H1 (cell line): ENCODE results near the gene MROH2B.

Experiments
- BCL11A ChIP-seq, 2 experiments: IDR thresholded peaks; one replicate each; pipeline ENCODE4 v1.6.1; 2011; ENCODE audit warnings: low read depth in 2 of 2, low read length in 2 of 2, mild to moderate bottlenecking in 2 of 2
- CREB1 ChIP-seq: IDR thresholded peaks from 2 replicates; pipeline ENCODE4 v1.6.1; 2012; ENCODE audit warnings: inconsistent platforms
- EP300 ChIP-seq, 2 experiments: IDR thresholded peaks; 1 replicate in 1 of 2; 2 replicates in 1 of 2; pipeline ENCODE4 v1.6.1; 2011 to 2012; ENCODE audit warnings: low read depth in 2 of 2, low read length in 2 of 2, mild to moderate bottlenecking in 2 of 2, borderline replicate concordance in 1 of 2, inconsistent platforms in 1 of 2, moderate library complexity in 1 of 2
- EZH2 ChIP-seq: fragments of 200-600 bp; sonication (generic); IDR thresholded peaks from 2 replicates; pipeline ENCODE4 v1.7.1; 2012; ENCODE audit warnings: low read depth, mild to moderate bottlenecking, moderate library complexity, low read length, inconsistent platforms; ENCODE audit not compliant: severe bottlenecking
- JUN ChIP-seq: IDR thresholded peaks from 2 replicates; pipeline ENCODE4 v1.6.1; 2011; ENCODE audit warnings: low read depth, mild to moderate bottlenecking, improper control_type of control experiment, low read length
- POLR2A ChIP-seq, 2 experiments: IDR thresholded peaks; 1 replicate in 1 of 2; 2 replicates in 1 of 2; pipeline ENCODE4 v1.6.1; 2011; ENCODE audit warnings: low read depth in 2 of 2, low read length in 2 of 2, mild to moderate bottlenecking in 2 of 2; ENCODE audit errors: control extremely low read depth in 1 of 2
- RAD21 ChIP-seq, 2 experiments: IDR thresholded peaks in 1 of 2; conservative IDR thresholded peaks in 1 of 2; 2 replicates each; pipeline ENCODE4 v1.6.1; 2011; ENCODE audit warnings: low read depth in 2 of 2, low read length in 2 of 2, improper control_type of control experiment in 1 of 2, inconsistent platforms in 1 of 2, mild to moderate bottlenecking in 1 of 2, moderate library complexity in 1 of 2
- RFX5 ChIP-seq: IDR thresholded peaks from 2 replicates; pipeline ENCODE4 v1.6.1; 2011; ENCODE audit warnings: low read depth, low read length, improper control_type of control experiment, borderline replicate concordance
- SP2 ChIP-seq: IDR thresholded peaks from 2 replicates; pipeline ENCODE4 v1.6.1; 2012; ENCODE audit warnings: mild to moderate bottlenecking, low read length, inconsistent platforms
- SUZ12 ChIP-seq: fragments of 200-600 bp; sonication (generic); IDR thresholded peaks from 2 replicates; pipeline ENCODE4 v1.6.1; 2012; ENCODE audit warnings: mild to moderate bottlenecking, inconsistent platforms, low read length, moderate library complexity, mixed read lengths
- TCF12 ChIP-seq: IDR thresholded peaks from 2 replicates; pipeline ENCODE4 v1.6.1; 2011; ENCODE audit warnings: low read depth, mild to moderate bottlenecking, low read length
- YY1 ChIP-seq: IDR thresholded peaks from 2 replicates; pipeline ENCODE4 v1.6.1; 2011; ENCODE audit warnings: low read depth, mild to moderate bottlenecking, low read length
- TF ChIP-seq, protein P1 (sequence below), 3 experiments: IDR thresholded peaks; 1 replicate in 2 of 3; 2 replicates in 1 of 3; pipeline versions ENCODE4 v1.5.1 to v1.6.1; 2011; ENCODE audit warnings: low read length in 3 of 3, mild to moderate bottlenecking in 3 of 3, inconsistent platforms in 2 of 3, low read depth in 1 of 3, moderate library complexity in 1 of 3; ENCODE audit not compliant: insufficient read depth in 1 of 3; ENCODE audit errors: control extremely low read depth in 1 of 3

DNA sequence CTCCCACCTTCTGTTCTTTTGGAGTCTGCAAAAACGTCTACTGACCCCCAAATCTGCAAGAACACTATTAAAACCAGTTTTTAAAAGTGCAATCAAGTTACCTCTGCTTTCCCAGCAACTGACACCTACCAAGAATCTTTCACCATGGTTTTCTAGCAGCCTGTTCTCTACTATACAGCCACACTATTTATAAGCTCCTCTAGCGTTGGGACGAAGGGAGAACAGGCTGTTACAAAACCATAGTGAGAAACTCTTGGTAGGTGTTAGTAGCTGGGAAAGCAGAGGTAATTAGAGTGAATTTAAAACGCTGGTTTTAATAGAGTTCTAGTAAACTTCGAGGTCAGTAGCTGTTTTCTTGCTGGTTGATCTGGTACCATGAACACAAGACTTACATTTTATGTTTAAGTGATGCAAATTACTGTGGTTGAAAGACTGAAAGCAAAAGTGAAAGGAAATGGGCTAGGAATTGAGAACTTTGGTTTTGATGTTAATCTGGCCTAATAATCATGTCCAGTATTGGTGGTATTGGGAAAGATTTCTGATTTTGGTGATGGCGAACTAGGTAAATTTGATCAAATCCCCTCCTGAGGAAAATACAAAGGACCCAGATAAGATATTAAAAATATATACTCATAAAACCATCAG, 5.3 kb downstream of the MROH2B start:
- no peak for TF ChIP-seq TCF12
- TF ChIP-seq YY1, result no peak
- no peak for TF ChIP-seq BCL11A (IDR thresholded peaks at IDR 0.05; ENCODE audit: low read depth in 2 of 2, low read length in 2 of 2)
- TF ChIP-seq, protein P1, sequence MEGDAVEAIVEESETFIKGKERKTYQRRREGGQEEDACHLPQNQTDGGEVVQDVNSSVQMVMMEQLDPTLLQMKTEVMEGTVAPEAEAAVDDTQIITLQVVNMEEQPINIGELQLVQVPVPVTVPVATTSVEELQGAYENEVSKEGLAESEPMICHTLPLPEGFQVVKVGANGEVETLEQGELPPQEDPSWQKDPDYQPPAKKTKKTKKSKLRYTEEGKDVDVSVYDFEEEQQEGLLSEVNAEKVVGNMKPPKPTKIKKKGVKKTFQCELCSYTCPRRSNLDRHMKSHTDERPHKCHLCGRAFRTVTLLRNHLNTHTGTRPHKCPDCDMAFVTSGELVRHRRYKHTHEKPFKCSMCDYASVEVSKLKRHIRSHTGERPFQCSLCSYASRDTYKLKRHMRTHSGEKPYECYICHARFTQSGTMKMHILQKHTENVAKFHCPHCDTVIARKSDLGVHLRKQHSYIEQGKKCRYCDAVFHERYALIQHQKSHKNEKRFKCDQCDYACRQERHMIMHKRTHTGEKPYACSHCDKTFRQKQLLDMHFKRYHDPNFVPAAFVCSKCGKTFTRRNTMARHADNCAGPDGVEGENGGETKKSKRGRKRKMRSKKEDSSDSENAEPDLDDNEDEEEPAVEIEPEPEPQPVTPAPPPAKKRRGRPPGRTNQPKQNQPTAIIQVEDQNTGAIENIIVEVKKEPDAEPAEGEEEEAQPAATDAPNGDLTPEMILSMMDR (IDR thresholded peaks at IDR 0.05; ENCODE audit: control extremely low read depth in 1 of 3, insufficient read depth in 1 of 3, low read depth in 1 of 3, low read length in 3 of 3), result no peak
- no peak for TF ChIP-seq EP300 (IDR thresholded peaks at IDR 0.05; ENCODE audit: borderline replicate concordance in 1 of 2, low read depth in 2 of 2, low read length in 2 of 2)
- no peak for TF ChIP-seq RAD21 (IDR thresholded peaks at IDR 0.05 in 1 of 2, conservative IDR thresholded peaks at IDR 0.05 in 1 of 2; ENCODE audit: low read depth in 2 of 2, low read length in 2 of 2)
- TF ChIP-seq POLR2A (IDR thresholded peaks at IDR 0.05; ENCODE audit: control extremely low read depth in 1 of 2, low read depth in 2 of 2, low read length in 2 of 2), result no peak
- TF ChIP-seq JUN, result no peak
- TF ChIP-seq RFX5, result no peak
- TF ChIP-seq CREB1, result no peak
- TF ChIP-seq SP2, result no peak
- no peak for TF ChIP-seq SUZ12
- no peak for TF ChIP-seq EZH2
